ENCODE results near the gene SPIN1.

- TF ChIP-seq CTCF (IDR thresholded peaks at IDR 0.05) = no peak
- TF ChIP-seq POLR2A (IDR thresholded peaks at IDR 0.05) = no peak
Observed at GRCh38 chr9:88458716-88459465, 70.6 kb downstream of the SPIN1 start.
